GM18498 (cell line): ENCODE results near the gene SYCP3.
"Not testable (repeated sequence)": the region's sequence is repeated elsewhere in the genome, so short reads cannot be mapped to it uniquely, and the experiment has no call there.

Source experiments
- ATAC-seq: cut with Tn5 transposase; IDR thresholded peaks from one replicate; pipeline ENCODE4 v1.9.1; 2021; ENCODE audit warnings: mild to moderate bottlenecking, moderate library complexity; ENCODE audit not compliant: unreplicated experiment

The SYCP3 gene

DNA sequence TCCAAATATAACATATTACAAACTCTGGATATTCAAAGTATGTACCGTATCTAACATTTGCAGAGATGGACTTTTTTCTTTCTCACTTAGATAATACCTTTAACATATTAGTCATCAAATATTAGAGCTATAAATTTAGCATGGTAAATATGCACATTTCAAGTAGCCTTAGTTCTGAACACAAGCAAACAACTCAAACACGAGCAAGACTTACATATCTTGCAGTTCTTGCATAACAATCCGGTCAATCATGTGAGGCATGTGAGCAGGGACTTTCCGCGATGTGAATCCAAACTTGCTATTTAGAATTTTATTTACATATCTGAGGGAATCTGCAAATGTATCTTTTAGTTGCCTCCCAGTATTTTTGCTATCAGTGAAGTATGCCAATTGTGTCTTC lies 22.1 kb upstream of the SYCP3 start:
- no peak for ATAC-seq

DNA sequence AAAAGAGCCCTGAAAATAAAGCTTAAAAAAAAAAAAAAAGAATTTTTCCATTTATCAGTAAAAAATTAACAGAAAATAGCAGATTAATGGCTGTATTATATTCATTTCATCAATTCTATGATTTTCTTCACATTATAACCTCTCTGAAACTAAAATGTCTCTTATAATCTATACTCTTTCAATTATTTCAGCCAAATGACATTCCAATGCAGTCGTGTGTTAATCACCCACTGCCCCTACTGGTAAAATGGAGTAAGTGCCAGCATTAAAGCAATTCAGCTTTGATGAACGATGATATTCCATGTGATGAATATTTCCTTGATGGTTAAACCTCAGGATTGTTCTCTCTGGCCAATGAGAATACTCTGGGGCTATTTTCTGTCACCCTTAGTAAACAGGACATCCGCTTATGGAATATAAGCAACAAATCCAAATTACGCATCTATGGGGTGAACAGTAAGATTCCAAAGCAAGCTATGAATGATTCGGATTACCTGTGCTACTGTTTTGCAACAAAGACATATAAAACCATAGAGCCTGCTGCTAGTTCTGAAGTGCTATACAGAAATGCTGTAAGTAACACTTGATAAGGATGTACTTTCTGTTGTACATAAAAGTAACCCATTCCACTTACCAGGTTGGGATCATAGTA lies 20.3 kb upstream of the SYCP3 start:
- ATAC-seq, result peak; percentile 68

DNA sequence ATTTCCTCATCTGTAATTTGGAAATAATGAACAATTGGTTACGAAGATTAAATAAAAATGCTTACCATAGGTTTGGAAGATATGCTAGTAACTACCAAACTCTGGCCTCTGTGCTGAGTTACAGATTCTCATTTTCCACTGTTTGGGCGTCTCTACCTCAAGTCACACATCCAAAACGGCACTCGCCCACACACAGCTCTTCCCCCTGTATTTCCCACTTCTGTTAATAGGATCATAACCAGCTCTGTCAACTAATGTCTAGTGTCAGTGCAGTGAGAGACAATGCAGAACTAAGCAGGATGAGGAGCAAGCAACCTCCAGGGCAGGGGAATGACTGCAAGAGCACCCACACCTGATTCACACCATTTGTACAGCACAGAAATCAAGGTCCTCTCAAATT lies 10.9 kb upstream of the SYCP3 start:
- no peak for ATAC-seq

DNA sequence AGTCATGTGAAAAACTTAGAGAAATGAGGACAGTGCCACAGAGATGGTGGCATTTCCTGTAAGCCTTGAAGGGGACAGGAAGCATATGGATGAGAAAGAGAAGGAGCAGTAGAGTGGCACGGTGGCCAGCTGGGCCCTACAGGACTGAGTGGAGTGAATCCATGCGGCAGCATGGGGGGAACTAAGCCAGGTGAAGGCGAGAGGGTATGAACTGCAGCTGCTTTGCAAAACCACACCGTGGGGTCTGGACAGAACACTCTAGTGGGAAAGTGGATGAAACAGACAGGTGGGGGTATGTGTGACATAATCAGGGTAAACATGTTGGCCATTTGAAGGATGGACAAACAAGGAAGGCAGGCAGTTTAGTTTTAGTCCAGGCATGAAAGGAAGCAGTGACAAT lies 10.4 kb upstream of the SYCP3 start:
- no peak for ATAC-seq

DNA sequence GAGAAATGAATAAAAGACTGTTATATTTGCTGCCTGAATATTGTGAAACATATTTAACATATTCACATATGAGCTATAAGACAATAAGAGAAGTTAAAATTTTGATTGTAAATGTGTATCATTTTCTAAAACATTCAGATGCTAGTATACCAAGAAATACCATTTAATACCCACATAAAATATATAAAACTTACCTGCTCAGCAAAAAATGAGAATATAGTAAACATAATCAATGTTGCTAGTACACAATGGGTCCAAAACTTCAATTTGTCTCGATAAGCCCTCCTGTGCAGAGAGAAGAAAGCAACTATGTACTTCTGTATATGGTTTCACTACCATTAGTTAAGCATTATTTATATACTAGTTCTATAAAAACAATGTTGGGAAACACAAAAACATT lies 9.6 kb upstream of the SYCP3 start:
- ATAC-seq, result no peak

DNA sequence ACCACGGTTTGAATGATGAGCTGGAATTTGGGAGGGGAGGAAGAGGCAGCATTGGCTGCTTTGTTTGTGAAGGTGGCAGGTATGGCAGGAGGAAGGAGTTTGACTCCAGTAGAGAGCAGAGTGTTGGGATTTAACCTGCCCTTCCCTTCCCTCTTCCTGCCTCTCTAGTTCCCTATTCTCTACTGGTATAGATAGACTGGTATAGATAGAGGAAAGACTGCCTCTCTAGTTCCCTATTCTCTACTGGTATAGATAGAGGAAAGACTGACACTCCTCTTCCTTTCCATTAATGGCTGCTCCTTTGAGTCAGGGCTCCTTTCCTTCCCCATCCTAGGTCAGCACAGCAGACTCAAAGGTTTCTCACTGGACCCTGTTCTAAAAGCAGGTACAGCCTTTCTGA lies 8.4 kb upstream of the SYCP3 start:
- ATAC-seq, result no peak

DNA sequence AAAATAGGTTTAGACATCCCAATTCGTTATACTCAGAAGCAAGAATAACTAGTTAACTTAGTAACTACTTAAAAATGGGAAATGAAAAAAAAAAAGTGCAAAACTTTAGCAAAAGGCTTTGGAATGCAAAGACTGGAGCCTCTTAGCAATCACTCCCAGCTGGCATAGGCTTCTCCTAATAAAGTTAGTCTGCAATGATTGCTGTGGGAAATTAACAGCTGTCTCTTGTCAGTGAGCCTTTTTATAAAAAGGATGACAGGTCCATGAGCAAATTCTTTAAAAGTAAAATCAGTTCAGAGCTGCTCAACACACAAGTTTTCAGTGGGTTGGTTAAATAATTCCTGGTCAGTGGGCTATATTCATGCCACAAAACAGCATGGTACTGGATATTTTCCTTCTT lies 7.4 kb upstream of the SYCP3 start:
- ATAC-seq, result no peak

DNA sequence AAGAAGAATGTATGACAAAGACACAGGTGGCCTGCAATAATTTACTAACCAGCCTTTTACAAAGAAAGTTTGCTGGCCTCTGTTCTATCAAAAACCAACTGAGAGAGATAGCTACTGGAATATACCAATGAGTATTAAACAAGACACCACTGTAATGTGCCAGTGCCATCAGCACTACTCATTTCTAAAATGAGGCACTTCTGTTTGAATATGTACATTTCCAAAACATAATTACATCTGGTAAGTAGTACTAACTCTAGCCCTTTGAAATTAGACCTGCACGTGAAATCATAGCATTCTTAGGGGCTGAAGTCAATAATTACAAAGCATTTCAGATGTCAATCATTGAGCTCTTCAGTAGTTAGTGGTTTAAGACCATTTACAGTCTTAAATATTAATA lies 6.9 kb upstream of the SYCP3 start:
- no peak for ATAC-seq

DNA sequence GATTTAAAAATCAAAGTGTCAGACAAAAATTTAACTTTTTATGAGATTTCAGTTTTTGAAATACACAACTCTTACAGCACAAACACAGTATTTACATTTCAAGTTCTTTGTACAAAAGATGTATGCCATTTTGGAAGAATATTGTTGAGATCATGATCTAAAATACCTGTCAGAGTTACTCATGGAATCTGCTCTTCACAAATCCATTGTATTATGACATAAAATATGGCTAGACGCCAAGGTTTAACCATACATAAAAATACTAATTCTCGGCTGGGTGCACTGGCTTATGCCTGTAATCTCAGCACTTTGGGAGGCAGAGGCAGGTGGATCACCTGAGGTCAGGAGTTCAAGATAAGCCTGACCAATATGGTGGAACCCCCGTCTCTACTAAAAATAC lies 6.2 kb upstream of the SYCP3 start:
- no peak for ATAC-seq

DNA sequence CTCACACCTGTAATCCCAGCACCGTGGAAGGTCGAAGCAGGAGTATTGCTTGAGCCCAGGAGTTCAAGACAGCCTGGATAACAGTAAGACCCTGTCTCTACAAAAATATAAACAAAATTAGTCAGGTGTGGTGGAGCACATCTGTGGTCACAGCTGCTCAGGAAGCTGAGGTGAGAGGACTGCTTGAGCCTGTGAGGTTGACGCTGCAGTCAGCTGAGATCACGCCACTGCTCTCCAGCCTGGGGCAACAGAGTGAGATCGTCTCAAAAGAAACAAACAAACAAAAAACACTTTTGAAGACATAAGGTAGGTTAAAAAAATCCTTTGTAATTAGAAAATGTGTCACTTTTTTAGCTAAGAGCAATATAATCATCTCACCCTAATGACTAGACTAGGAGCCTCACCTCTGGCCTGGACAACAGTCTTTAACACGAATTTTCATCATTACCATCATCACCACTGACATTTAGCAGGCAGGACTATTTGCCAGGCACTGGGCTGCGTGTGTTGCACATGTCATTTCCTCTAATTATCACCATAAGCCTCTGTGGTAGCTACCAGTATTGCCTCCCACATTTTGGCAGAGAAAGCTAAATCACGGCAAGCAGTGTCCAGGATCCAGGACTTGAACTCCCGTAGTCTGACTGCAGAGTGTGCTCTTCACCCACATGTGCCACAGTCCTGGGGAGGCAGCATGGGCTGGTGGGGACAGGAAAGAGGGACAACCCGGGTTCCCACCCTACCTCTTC lies 4.6 kb upstream of the SYCP3 start:
- peak; percentile 97 for ATAC-seq

DNA sequence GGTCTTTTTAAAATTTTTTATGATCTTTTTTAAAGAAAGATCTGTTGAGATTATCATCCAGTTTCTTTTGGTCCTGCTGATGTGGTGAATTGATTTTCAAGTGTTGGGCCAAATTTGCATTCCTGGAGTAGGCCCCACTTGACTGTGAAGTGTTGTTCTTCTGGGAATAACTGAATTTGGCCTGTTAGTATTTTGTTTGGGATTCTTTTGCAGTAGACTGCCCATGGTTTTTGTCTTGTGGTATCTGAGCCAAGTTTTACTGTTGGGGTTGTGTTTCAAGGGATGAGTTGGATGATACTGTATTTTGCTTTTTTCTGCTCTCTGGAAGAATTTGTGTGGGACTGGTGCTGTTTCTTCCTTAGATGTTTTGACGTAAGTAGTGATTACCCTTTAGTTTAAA lies 4.0 kb upstream of the SYCP3 start:
- no peak for ATAC-seq

DNA sequence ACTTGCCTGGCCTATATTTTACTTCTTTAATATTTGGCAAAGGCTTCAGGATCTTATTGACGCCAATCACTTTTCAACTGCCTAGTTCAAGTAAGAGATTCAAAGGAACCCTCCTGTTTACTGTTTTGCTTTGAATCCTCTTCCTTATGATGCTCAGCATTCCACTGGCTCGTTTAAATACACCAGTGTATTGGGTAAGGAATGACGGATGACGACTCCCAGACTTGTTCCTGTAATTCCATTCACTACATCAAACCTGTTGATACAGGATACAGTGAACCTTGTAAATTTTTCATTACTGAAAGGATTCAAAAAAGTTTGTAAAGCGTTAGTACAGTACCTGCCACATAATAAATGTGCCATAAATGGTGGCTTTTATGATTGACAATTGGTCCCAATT lies 1.7 kb upstream of the SYCP3 start:
- no peak for ATAC-seq

DNA sequence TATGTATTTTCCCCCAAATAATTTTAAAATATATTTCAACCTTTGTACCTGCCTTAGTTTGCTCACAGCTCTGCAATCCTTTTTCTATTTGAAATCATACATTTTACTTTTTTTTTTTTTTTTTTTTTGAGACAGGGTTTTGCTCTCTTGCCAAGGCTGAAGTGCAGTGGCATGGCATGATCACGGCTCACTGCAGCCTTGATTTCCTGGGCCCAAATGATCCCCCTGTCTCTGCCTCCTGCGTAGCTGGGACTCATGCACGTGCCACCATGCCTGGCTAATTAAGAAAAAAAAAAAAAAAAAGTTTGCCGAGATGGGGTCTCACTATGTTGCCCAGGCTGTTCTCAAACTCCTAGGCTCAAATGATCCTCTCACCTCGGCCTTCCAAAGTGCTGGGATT lies 1.3 kb upstream of the SYCP3 start:
- no peak for ATAC-seq

DNA sequence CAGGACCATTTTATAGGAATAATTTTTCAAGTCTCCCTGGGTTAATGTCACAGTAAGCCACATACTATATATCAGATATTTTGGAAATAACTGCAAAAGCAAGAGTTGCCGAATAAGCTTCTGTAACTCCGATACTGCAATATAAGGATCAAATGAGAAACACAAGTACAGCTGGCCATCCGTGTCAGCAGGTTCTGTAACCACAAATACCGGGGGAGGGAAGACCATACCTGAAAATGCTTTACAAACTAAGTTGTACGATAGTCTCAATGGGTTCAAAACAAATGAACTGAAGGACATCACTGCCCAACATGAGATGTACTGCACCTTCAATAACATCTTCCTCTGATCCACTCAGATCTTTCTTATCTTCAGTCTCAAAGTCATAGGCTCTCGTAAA lies 1.8 kb downstream of the SYCP3 start:
- no peak for ATAC-seq

DNA sequence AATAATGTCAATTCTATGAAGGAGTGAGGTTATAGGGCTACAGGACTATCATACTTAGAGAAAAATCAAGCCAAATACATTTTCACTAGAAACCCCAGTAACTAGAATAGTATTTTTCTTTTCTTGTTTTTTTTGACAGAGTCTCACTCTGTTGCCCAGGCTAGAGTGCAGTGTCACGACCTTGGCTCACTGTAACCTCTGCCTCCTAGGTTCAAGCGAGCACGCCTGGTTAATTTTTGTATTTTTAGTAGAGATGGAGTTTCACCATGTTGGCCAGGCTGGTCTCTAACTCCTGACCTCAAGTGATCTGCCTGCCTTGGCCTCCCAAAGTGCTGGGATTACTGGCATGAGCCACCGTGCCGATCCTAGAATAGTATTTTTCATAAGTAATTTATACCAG lies 4.8 kb downstream of the SYCP3 start:
- not testable (repeated sequence) for ATAC-seq

DNA sequence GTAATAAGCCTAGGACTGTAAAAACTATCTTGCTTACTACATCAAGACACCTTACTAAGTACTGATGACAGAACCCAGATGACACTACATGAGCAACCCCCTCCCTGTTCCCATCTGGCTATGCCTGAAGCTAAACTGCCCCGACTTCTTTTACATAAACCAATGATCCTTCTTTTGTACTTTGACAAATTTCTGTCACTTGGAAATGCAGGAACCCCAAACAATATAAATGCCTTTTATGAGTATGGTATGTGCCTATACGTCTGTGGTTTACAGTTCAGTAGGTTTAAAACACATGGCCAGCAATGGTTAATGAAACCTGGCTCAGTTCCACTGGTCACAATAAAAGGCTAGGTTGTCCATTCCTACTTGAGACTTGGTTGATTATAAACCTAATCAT lies 6.1 kb downstream of the SYCP3 start:
- ATAC-seq, result no peak

DNA sequence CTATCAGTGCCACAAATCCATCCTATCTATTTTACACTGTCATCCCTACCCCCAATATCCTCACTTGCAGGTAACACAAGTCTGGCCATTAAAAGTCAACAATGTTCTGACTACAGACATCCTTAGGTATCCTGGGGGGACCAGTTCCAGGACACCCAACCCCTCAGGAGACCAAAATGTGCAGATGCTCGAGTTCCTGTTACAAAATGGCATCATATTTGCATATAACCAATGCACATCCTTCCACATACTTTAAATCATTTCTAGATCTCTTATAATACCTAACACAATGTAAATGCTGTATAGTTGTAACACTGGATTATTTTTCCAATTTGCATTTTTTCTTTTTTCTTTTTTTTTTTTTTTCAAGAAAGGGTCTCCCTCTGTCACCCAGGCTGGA lies 6.9 kb downstream of the SYCP3 start:
- ATAC-seq, result no peak

DNA sequence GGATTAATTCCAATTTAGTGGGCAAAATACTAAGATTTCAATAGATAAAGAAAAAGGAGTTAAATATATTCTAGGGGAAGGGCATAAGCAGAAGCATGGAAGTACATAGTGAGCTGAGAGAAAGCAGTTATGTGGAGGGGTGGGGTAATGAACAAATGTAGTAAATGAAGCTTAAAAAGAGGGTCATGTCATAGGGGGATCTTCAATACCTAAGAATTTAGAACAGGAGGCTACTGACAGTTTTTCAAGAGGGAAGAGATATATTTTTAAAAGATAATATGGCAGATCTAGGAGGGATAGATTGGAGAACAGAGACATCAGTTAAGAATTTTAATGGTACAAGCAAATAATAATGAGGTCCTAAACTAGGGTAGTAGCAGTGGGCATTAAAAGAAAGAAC lies 9.4 kb downstream of the SYCP3 start:
- no peak for ATAC-seq

DNA sequence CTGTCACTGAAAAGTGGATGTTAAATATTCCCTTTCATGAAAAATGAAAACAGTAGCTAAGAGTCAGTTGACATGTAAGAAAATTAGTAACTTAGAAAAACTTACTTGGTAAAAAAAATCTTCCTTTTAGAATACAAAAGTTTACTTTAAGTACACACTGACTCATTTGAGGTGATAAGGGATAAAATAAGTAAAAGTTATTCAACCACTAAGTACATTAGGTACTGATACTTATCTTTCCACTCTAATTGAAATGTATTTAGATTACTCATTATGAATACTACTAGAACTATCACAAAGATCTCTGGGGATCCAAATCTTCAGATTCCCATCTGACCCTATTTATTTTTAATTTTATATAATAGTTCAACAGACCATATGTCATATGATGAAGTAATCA lies 12.2 kb downstream of the SYCP3 start:
- ATAC-seq, result no peak

DNA sequence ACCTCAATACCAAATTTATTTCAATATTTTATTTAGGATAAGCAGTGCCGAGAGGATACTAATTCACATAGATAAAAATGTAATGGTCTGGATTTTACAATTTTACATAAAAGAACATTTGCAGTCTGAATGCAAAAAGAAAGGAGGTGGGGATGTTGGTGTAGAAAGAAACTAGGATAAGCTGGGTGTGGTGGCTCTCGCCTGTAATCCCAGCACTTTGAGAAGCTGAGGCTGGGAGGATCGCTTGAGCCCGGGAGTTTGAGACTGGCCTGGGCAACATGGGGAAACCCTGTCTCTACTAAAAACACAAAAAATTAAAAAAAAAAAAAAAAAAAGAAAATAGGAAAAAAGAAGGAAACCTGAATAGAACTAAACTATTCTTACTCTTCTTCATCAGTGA lies 16.9 kb downstream of the SYCP3 start:
- ATAC-seq, result no peak

DNA sequence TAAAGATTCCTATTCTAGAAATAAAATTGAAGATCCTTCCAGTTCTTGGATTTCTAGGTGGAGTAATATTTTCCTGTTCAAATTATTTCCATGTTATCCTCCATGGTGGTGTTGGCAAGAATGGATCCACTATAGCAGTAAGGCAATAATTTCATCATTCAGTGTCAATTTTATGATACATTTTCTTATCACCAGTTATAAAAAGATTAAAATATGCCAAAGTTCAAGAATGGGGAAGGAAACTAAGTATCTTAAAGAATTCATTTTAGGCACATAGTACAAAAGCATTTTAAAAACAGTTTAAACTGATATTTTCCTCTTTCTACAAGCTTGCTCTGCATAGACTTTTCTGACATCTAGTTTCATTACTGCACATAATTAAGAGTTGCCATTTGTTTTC lies 19.1 kb downstream of the SYCP3 start:
- no peak for ATAC-seq

DNA sequence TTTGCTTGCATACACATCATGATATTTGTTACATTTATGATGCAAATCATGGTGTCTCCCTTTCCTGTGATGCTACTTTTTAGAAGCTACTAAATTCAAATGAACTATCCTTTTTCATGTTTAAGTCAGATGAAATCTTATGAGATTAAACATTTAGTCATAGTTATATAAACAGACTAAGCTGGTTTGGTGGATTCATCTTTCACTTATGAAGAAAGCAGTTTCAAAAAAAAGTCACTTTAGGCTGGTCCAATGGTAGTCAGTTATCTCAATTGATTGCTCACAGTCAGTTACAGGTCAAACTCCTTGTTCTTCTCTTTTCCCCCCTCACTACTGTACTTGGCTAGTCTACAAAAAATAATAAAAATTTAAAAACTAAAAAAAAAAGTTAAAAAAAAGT lies 19.7 kb downstream of the SYCP3 start:
- no peak for ATAC-seq

DNA sequence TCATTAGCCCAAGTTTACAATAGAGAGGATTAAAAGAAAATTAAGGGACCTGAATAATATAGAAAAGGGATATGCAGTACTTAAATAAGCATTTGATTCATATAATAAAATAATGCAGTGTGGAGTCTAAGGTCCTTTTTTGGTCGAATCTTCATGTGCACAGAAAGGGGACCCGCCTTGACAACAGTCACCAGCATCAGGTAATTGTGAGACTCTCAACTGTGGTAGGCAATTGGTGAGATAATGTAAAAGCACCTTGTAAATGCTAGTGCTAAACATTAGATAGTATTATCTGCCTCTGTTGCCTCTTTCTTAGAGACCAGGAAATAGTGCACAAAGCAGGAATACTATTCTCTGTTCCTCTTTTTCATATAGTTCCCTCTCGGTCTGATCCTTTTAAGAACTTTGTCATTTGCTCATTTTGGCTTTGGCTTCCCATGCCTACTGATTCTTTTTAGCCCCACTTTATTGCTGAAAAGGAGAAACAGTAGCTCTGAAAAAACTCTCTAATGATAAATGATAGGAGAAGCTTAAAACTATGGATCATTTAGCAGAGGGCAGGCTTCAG lies 24.3 kb downstream of the SYCP3 start:
- ATAC-seq, result no peak
